Esophagus muscularis mucosa (tissue), 4 donors: ENCODE data around the gene ZNF14.

ENCODE experiments used
- CTCF ChIP-seq, 3 experiments: fragments of 200-600 bp in 2 of 3; fragments of 450-650 bp in 1 of 3; sonication (generic) in 2 of 3; IDR thresholded peaks; one replicate each; pipeline ENCODE4 v1.5.1; 2017 to 2019; ENCODE audit warnings: antibody characterized with exemption in 3 of 3, mild to moderate bottlenecking in 2 of 3, moderate library complexity in 1 of 3
- EP300 ChIP-seq: sonication (generic); formaldehyde crosslinking; IDR thresholded peaks from one replicate; pipeline ENCODE4 v1.6.1; 2017; ENCODE audit warnings: antibody characterized with exemption
- POLR2A ChIP-seq: fragments of 450-650 bp; IDR thresholded peaks from one replicate; pipeline ENCODE4 v1.6.1; 2017; ENCODE audit warnings: antibody characterized with exemption, moderate library complexity, mild to moderate bottlenecking, low read depth
- POLR2AphosphoS5 ChIP-seq, 2 donors: sonication (generic); formaldehyde crosslinking; IDR thresholded peaks; one replicate each; pipeline ENCODE4 v1.6.1; 2017; ENCODE audit warnings: antibody characterized with exemption in 2 of 2

- TF ChIP-seq CTCF (IDR thresholded peaks at IDR 0.05) (no peak), POLR2AphosphoS5 (IDR thresholded peaks at IDR 0.05) (no peak), EP300 (no peak), POLR2A (no peak)
Measured at GRCh38 chr19:19746286-19747213, 13.6 kb upstream of the ZNF14 start.
